Measurements from ENCODE around the gene GRIN1.

The GRIN1 gene

GRCh38 chr9:137213160-137214060 lies 74.5 kb downstream of the GRIN1 start:
- no peak for TF ChIP-seq ZNF274 (IDR thresholded peaks at IDR 0.05; ENCODE audit: low read depth, low read length)
- no peak overlapping the region for H3K4me3 ChIP-seq (ENCODE audit: low read length)

GRCh38 chr9:137214620-137215019 lies 75.7 kb downstream of the GRIN1 start:
- H3K4me3 ChIP-seq (ENCODE audit: low read length) = no peak overlapping the region

DNA sequence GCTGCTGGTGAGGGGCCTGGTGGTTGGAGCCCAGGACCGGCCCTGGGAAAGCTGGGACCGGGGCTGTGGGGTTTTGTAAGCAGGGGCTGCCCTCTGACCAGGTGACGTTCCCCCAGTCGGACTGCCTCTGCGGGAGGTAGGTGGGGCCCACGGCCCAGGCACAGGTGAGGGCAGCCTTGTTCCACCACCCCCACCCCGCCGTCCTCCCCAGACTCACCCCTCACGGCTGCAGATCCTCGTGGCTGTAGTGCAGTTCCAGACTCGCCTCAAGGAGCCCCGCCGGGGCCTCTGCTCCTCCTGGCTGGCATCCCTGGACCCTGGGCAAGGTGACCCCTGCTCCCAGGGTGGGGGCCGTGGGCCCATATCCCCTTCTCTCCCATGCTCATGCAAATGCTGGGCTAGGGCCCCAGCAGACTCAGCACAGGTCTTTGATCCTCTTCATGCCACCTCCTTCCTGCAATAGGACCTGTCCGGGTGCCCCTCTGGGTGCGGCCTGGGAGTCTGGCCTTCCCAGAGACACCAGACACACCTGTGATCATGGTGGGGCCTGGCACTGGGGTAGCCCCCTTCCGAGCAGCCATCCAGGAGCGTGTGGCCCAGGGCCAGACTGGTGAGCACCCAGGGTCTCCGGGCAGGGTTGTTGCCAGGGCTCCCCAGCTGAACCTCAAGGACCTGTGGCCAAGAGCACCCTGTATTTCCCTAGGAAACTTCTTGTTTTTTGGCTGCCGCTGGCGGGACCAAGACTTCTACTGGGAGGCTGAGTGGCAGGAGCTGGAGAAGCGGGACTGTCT lies 76.4 kb downstream of the GRIN1 start:
- TF ChIP-seq ZNF274 (IDR thresholded peaks at IDR 0.05; ENCODE audit: low read depth, low read length) = no peak
- no peak overlapping the region for H3K4me3 ChIP-seq (ENCODE audit: low read length)

More at GRCh38 chr9:137214620-137215019, 75.7 kb downstream of the GRIN1 start:
- no peak for TF ChIP-seq ZNF274 (IDR thresholded peaks at IDR 0.05; ENCODE audit: low read depth, low read length)

- H3K4me3 ChIP-seq (ENCODE audit: low read length) = no peak overlapping the region
- no peak for TF ChIP-seq ZNF274 (IDR thresholded peaks at IDR 0.05; ENCODE audit: low read depth, low read length)
Observed at GRCh38 chr9:137216188-137216965, 77.4 kb downstream of the GRIN1 start.

- no peak for TF ChIP-seq ZNF274 (IDR thresholded peaks at IDR 0.05; ENCODE audit: low read depth, low read length)
- H3K4me3 ChIP-seq (ENCODE audit: low read length) = no peak overlapping the region
Observed at GRCh38 chr9:137217276-137218211, 78.6 kb downstream of the GRIN1 start.

DNA sequence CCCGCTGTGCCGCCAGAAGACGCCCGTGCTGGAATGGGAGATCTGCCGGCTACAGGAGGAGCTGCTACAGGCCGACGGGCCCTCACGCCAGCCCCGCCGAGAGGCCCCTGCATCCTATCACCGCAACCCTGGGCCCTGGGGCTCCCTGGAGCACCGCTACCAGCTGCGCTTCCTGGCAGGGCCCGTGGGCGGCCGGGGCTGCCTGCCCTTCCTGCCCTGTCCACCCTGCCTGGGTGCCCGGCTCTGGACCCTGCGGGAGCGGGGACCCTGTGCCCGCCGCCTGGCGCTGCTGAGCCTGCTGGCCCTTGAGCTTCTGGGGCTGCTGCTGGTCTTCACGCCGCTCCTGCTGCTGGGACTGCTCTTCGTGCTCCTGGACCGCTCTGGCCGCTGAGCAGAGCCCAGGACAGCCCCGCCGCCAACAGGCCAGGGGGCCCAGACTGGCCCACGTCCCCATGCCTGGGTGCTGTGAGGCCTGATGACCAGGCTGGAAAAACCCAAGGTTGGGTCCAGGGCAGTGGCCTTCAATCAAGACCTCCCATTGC lies 79.3 kb downstream of the GRIN1 start:
- H3K4me3 ChIP-seq (ENCODE audit: low read length) = no peak overlapping the region
- TF ChIP-seq ZNF274 (IDR thresholded peaks at IDR 0.05; ENCODE audit: low read depth, low read length) = no peak
